Smooth muscle cell (in vitro differentiated cells): ENCODE data around the gene CFAP57. TPM values are rescaled to one million over a fixed set of nuclear protein-coding genes. Genes with fewer than 3 reads are reported as not detected.

Source experiments
- DNase-seq: peaks from one replicate; lab custom pipeline; 2025; ENCODE audit not compliant: unreplicated experiment; lab: John Stamatoyannopoulos, UW
- H2AFZ ChIP-seq: fragments of 200-600 bp; sonication (generic); 2 replicates; pipeline ENCODE4 v1.6.0; 2016; ENCODE audit warnings: antibody characterized with exemption, low read depth, mild to moderate bottlenecking
- H3F3A ChIP-seq: fragments of 200-600 bp; sonication (generic); 2 replicates; pipeline ENCODE4 v1.6.0; 2017; ENCODE audit warnings: antibody characterized with exemption, low read depth
- H3K27ac ChIP-seq: fragments of 200-600 bp; sonication (generic); 2 replicates; pipeline ENCODE4 v1.5.1; 2016; ENCODE audit warnings: low read depth, mild to moderate bottlenecking
- H3K27me3 ChIP-seq: fragments of 200-600 bp; sonication (generic); 2 replicates; pipeline ENCODE4 v1.6.1; 2016; ENCODE audit warnings: low read depth, mild to moderate bottlenecking
- H3K36me3 ChIP-seq: fragments of 200-600 bp; sonication (generic); 2 replicates; pipeline ENCODE4 v1.5.1; 2016; ENCODE audit warnings: low read depth
- H3K4me1 ChIP-seq: fragments of 200-600 bp; sonication (generic); 2 replicates; pipeline ENCODE4 v1.5.1; 2016; ENCODE audit warnings: low read depth
- H3K4me2 ChIP-seq: fragments of 200-600 bp; sonication (generic); 2 replicates; pipeline ENCODE4 v1.6.0; 2016; ENCODE audit warnings: mild to moderate bottlenecking
- H3K4me3 ChIP-seq: fragments of 200-600 bp; sonication (generic); 2 replicates; pipeline ENCODE4 v1.5.1; 2016; ENCODE audit warnings: mild to moderate bottlenecking
- H3K79me2 ChIP-seq: fragments of 200-600 bp; sonication (generic); 2 replicates; pipeline ENCODE4 v1.6.0; 2016; ENCODE audit warnings: low read depth, mild to moderate bottlenecking
- H3K9ac ChIP-seq: fragments of 200-600 bp; sonication (generic); 2 replicates; pipeline ENCODE4 v1.6.0; 2016; ENCODE audit warnings: low read depth
- H3K9me3 ChIP-seq: fragments of 200-600 bp; sonication (generic); replicated peaks from 2 replicates; pipeline ENCODE4 v1.5.1; 2016; ENCODE audit warnings: low read depth
- H4K20me1 ChIP-seq: fragments of 200-600 bp; sonication (generic); 2 replicates; pipeline ENCODE4 v1.6.0; 2016; ENCODE audit warnings: low read depth
- CTCF ChIP-seq: fragments of 200-600 bp; sonication (generic); IDR thresholded peaks from 2 replicates; pipeline ENCODE4 v1.5.1; 2017; ENCODE audit warnings: borderline replicate concordance, mild to moderate bottlenecking, antibody characterized with exemption; ENCODE audit not compliant: insufficient read depth, poor library complexity, severe bottlenecking
- WGBS: methylation state at CpG from one replicate; pipeline ENCODE4 v1.1.7; 2016; ENCODE audit warnings: low lambda C conversion rate; 5-methylcytosine and 5-hydroxymethylcytosine counted together
- polyA plus RNA-seq: library from polyadenylated mRNA; unstranded; fragments of >200 nt; fragmentation: Nextera tagmentation; extraction: Ambion mirVana; gene quantifications from 2 replicates; pipeline ENCODE4 v1.2.1, GENCODE V29; 2016
- total RNA-seq: library from RNA; depleted of rRNA; stranded (reverse); fragments of >200 nt; gene quantifications from 2 replicates; pipeline ENCODE4 v1.2.3, GENCODE V29; 2014

Gene CFAP57
- total and polyA plus RNA-seq, 2 experiments from 2014 or later, result 0.22 TPM; not detected in 1

- no peak overlapping the region for H2AFZ ChIP-seq
- H4K20me1 ChIP-seq, result no peaks in the 10 kb centered on the region
- H3K36me3 ChIP-seq, result no peaks in the 10 kb centered on the region
- H3K27ac ChIP-seq, result no peak overlapping the region
- H3K79me2 ChIP-seq, result no peaks in the 10 kb centered on the region
- WGBS, result 35% methylated on average over 7 of the region's 7 CpGs
- H3K4me2 ChIP-seq, result no peak overlapping the region
- H3F3A ChIP-seq, result peaks cover 6% of the 10 kb centered on the region
- H3K4me1 ChIP-seq, result peaks cover 10% of the 10 kb centered on the region
- DNase-seq, result no peak
- peaks cover 3% of the 10 kb centered on the region for H3K9me3 ChIP-seq
- H3K9ac ChIP-seq, result no peak overlapping the region
- peak; percentile 32 for TF ChIP-seq CTCF
- H3K27me3 ChIP-seq, result no peaks in the 10 kb centered on the region
- H3K4me3 ChIP-seq, result no peak overlapping the region
Observed at GRCh38 chr1:43143441-43143888, 28.7 kb upstream of the CFAP57 start.

GRCh38 chr1:43144237-43144636 lies 27.9 kb upstream of the CFAP57 start:
- H3K4me3 ChIP-seq, result no peak overlapping the region
- no peaks in the 10 kb centered on the region for H4K20me1 ChIP-seq
- no peaks in the 10 kb centered on the region for H3K36me3 ChIP-seq
- H3K27me3 ChIP-seq, result no peaks in the 10 kb centered on the region
- no peak overlapping the region for H3K27ac ChIP-seq
- H3F3A ChIP-seq, result peaks cover 6% of the 10 kb centered on the region
- H3K4me2 ChIP-seq, result no peak overlapping the region
- DNase-seq, result no peak
- H2AFZ ChIP-seq, result no peak overlapping the region
- H3K9ac ChIP-seq, result no peak overlapping the region
- no peak for TF ChIP-seq CTCF
- peaks cover 10% of the 10 kb centered on the region for H3K4me1 ChIP-seq
- H3K79me2 ChIP-seq, result no peaks in the 10 kb centered on the region
- H3K9me3 ChIP-seq, result peaks cover 3% of the 10 kb centered on the region

- Histone ChIP-seq H3K4me2 (peak overlapping the region; percentile 88), H3F3A (peaks cover 6% of the 10 kb centered on the region), H3K4me3 (peak overlapping the region; percentile 58), H3K9me3 (no peaks in the 10 kb centered on the region), H3K9ac (no peak overlapping the region), H3K27ac (no peak overlapping the region), H3K79me2 (no peaks in the 10 kb centered on the region), H2AFZ (peak overlapping the region; percentile 83), H3K36me3 (no peaks in the 10 kb centered on the region), H3K4me1 (peaks cover 10% of the 10 kb centered on the region), H4K20me1 (no peaks in the 10 kb centered on the region), H3K27me3 (no peaks in the 10 kb centered on the region)
- WGBS, result 9% methylated on average over 40 of the region's 47 CpGs
- DNase-seq, result peak; percentile 58
- TF ChIP-seq CTCF, result no peak
Observed at GRCh38 chr1:43147625-43148327, 24.4 kb upstream of the CFAP57 start.

- no peaks in the 10 kb centered on the region for H3K9me3 ChIP-seq
- H3K4me2 ChIP-seq, result no peak overlapping the region
- no peaks in the 10 kb centered on the region for H4K20me1 ChIP-seq
- H3K4me3 ChIP-seq, result no peak overlapping the region
- H3K4me1 ChIP-seq, result peaks cover 10% of the 10 kb centered on the region
- DNase-seq, result no peak
- no peak overlapping the region for H3K27ac ChIP-seq
- no peaks in the 10 kb centered on the region for H3K79me2 ChIP-seq
- no peaks in the 10 kb centered on the region for H3K36me3 ChIP-seq
- no peak overlapping the region for H2AFZ ChIP-seq
- H3F3A ChIP-seq, result peaks cover 6% of the 10 kb centered on the region
- no peak overlapping the region for H3K9ac ChIP-seq
- no peaks in the 10 kb centered on the region for H3K27me3 ChIP-seq
- 77% methylated on average over 5 of the region's 5 CpGs for WGBS
- no peak for TF ChIP-seq CTCF
Observed at GRCh38 chr1:43149889-43150288, 22.2 kb upstream of the CFAP57 start.
